HG02610 (cell line): ENCODE measurements around the gene RACGAP1.

ENCODE experiments used
- ATAC-seq: cut with Tn5 transposase; IDR thresholded peaks from one replicate; pipeline ENCODE4 v1.9.1; 2021; ENCODE audit warnings: mild to moderate bottlenecking, moderate library complexity; ENCODE audit not compliant: unreplicated experiment

Gene RACGAP1

DNA sequence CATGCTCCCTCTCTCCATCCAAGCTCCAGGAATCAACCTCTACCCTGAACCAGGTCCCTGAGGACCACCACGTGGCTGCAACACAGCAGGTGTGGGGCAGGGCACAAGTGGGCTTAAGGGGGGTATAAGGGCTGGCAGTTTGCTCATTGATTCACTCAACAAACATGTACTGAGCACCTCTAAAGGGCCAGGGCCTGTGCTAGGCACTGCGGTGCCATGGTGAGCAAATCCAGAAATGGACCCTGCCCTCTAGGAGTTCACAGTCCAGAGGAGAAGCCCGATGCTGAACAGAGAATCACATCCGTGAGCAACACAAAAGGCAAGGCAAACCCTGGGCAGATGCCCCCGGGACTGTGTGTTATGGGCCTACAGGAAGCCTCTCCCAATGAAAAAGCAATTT, 81.2 kb downstream of the RACGAP1 start:
- ATAC-seq: no peak

DNA sequence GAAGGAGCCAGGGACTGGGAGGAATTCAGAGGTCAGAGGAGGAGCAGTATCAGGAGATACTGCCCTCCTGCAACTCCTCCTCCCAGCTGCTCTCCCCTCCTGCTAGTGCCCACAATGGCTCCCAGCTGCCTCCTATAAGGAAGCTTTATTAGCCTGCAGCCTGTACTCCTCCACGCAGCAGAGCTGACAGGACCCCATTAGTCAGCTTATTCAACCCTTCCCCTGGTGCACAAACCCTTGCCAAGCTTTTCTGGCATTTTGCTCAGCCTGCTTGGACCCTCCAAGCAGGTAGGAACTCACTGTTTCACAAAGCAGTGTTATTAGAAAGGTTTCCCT, 81.7 kb downstream of the RACGAP1 start:
- ATAC-seq: no peak

DNA sequence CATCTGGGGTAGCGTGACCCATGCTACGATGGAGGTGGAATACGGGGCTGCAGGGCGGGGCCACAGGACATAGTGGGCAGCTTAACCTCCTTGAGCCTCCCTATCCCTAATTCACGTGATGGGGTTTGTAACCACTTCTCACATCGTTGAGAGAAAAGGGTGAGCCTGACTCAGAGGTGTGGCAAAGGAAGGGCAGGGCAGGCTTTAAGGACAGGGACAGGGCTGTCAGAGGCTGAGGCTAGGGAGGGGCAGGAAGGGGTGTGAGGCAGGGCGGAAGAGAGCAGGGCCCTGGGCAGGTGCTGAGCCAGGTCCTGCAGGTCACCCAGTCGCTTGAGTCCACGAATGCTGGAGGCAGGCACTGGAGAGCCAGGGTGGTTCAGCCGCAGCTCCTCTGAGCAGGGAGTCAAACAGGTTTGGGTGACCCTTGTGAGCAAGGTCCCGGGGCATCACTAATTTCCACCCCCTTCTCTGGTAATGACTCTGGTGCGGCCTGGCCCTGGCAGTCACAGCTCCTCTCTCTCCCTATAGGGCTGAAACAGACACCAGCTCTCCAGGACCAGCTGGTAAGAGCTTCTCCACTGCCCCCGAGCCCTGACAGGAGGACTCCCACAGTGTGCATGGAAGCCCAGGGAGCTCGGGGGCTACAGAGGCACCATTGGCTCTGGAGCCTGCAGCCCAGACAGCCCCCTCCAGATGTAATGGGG, 82.2 kb downstream of the RACGAP1 start:
- ATAC-seq: no peak

DNA sequence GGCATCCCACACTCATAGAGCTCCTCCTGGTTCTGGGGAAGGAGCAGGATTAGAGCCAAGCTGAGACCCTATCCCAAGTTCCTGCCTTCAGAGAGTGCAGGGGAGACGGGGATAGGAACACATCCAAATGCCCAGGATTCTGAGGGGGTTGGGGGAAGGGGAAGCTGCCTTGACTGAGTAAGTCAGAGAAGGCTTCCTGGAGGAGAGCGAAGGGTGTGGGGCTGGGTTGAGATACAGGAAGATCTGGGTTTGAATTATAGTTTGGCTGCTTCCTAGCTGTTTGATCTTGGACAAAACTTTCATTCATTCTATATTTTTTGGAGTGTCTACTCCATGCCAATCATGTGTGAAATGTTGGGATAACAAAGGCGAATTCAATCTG, 82.8 kb downstream of the RACGAP1 start:
- ATAC-seq: no peak

DNA sequence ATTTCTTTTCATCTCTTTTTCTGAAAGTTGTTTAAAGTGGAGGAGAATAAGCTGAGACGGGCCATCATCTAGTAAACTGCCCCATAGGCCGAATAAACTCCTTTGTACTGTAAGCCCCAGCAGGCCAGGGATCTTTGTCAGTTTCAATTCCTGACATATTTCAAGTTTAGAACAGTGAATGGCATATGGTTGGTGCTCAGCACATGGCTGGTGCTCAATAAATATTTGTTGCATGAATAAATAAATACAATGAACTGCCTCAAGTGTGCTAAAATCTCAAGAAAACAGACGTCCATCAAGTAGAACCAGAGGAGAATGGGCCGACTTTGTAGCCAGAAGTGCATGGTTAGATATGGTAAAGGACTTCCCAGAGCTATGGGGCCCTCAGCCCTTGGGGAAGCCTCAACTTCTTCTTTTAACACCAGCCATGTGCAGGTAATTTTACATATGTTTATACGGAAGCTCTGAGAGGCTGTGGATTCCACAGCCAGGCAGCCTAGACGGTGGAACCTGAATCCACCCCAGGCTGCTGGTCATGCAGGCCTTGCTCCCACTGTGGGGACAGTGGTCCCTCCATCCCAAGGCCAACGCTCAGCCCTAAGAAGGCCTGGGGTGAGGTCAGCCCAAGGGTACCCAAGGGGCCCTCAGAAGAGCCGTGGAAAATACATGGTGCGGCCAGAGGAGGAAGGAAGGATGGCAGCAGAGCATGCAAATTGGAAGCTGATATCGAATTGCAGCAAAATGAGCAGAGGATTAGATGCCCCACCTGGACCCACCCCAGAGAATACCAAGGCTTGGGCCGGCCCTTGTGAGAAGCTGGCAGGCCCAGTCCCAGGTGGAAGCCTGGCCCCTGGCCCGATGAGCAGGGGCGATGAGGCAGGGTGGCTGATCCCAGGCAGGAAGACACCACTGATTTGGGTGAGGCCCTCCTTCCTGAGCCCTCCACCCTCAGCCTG, 83.5 kb downstream of the RACGAP1 start:
- no peak for ATAC-seq

DNA sequence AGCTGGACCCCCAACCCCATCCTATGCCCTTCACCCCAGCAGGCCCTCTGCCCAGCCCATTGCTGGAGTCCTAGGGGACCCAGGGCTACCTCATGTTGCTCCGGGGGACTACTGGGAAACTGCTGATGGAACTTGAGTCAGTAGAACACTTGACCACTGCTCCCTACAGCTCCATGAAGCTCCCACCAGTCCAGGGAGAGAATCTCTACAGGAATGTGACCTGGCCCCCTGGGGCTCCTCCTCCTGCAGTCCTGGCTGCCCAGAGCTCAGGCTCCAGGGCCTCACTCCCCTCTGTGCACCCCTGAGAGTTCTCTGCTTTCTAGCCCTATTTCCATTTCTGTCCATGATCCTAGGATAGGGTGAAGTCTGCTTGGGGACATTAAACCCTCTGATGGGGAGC, 85.6 kb downstream of the RACGAP1 start:
- ATAC-seq: no peak

DNA sequence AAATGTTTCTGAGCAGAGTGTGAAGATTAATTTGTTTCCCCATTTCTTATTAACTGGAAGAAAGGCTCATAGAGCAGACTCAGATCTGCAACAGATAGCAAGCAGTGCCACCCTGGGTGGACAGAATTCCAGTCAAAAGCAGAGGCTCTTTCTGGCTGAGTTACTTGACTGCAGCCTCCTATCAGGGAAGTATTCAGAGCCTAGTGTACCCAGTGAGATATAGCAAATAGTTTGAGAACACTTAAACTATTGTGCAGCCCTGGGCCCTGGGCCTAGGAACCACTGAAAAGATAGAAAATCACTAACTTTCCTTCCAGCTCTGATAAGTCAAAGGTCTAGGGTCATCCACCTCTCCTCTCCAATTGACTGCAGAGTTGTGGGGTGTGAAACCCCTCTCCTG, 86.0 kb downstream of the RACGAP1 start:
- no peak for ATAC-seq
